ENCODE results near the gene SAP30L.

Gene SAP30L

DNA sequence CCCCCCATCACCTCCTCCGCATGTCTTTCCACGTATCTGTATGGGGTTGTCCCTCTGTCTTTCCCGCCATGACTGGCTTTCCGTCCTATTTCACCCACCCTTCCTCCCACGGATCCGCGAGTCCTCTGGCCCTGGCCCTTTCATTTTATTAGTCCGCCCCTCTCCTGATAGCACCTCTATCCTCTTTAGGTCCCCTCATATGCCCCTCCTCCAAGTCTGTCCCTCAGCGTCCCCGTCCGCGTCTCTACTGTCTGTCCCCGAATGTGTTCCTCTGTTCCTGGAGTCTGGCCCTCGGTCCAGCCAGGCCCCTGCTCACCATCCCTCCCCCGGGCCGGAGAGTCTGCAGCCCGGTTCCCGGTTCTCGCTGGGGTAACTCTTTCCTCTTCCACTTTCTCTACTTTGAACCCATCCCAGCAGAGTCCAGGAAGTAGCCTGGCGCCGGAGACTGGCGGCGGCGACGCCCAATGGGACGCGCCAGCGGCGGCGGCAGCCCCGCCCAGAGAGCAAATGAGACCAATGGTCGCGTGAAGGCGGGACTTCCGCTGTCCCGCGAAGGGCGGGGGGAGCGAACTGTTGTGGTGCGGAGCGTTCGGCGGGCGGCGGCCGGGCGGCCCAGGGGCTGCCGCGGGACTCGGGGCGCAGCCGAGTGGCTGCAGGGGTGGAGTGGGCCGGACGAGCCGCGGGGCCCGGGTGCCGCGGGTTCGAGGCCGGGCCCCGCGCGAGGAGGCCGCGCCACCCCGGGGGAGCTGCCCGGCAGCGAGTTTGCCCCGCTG, at the start of gene SAP30L:
SAP30L (plus strand) TSS at position 576 of the 773 bp plus-strand sequence. CDS start 608 bp downstream, outside the sequence.
- DNase-seq (ENCODE audit: low read depth, low spot score) = peak; percentile 98

GRCh38 chr5:154396128-154396527, 49.7 kb upstream of the SAP30L start:
- DNase-seq (ENCODE audit: low read depth, low spot score) = no peak

GRCh38 chr5:154397652-154398406, 48.0 kb upstream of the SAP30L start:
- no peak for DNase-seq (ENCODE audit: low read depth, low spot score)

- DNase-seq (ENCODE audit: low read depth, low spot score) = no peak
Measured at GRCh38 chr5:154400678-154401077, 45.1 kb upstream of the SAP30L start.

DNA sequence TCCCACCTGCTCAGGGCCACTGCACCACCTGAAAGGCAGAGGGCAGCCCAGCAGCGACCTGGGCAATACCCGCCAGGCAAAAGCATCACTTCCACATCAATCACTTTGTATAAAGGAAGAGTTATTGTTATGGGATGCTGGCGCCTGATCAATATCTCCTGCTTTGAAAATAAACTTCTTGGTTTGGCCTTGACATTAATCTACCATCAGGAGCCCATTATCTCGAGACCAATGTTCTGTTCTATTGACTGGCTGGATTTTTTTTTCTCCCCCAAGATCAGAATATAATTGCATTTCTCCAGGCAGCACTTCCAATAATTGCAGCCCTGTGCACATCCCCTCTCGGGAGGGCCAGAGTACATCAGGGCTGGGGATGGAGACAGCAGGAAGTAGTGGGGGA, 44.4 kb upstream of the SAP30L start:
- no peak for DNase-seq (ENCODE audit: low read depth, low spot score)

- DNase-seq (ENCODE audit: low read depth, low spot score) = no peak
Measured at GRCh38 chr5:154401931-154402330, 43.9 kb upstream of the SAP30L start.

DNA sequence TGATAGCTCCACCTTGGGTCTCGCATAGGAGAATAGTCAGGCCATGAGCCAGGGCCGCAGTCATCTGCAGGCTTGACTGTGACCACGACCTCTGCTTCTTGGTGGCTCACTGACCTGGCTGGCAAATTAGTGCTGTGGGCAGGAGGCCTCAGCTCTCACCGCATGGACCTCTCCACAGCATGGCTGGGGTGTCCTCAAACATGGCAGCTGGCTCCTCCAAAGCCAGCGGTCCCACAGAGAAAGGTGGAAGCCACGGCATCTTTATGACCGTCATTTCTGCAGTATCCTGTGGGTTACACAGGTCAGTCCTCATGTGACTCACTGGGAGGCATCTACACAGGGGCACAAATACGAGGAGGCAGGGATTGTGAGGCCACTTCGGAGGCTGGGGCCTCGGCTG, 43.2 kb upstream of the SAP30L start:
- DNase-seq (ENCODE audit: low read depth, low spot score) = no peak

DNA sequence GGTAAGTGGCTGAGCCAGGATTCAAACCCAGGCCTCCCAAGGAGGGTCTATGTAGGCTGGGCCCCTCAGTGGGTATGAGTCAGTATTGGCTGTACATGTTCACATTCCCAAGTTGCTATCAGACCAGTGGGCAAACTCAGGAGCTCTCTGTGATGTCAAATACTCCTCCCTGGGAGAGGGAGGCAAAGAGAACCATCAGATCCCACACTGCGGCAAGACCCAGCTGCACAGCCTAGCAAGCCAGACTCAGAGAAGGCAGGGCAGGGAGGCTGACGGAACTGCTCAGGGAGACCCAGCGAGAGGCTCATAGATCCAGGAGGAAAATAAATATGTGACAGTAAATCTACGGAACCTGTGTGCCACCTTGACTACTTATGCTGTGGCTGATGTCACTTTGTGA, 42.6 kb upstream of the SAP30L start:
- DNase-seq (ENCODE audit: low read depth, low spot score) = peak; percentile 34

GRCh38 chr5:154403776-154404387, 41.9 kb upstream of the SAP30L start:
- DNase-seq (ENCODE audit: low read depth, low spot score) = no peak

DNA sequence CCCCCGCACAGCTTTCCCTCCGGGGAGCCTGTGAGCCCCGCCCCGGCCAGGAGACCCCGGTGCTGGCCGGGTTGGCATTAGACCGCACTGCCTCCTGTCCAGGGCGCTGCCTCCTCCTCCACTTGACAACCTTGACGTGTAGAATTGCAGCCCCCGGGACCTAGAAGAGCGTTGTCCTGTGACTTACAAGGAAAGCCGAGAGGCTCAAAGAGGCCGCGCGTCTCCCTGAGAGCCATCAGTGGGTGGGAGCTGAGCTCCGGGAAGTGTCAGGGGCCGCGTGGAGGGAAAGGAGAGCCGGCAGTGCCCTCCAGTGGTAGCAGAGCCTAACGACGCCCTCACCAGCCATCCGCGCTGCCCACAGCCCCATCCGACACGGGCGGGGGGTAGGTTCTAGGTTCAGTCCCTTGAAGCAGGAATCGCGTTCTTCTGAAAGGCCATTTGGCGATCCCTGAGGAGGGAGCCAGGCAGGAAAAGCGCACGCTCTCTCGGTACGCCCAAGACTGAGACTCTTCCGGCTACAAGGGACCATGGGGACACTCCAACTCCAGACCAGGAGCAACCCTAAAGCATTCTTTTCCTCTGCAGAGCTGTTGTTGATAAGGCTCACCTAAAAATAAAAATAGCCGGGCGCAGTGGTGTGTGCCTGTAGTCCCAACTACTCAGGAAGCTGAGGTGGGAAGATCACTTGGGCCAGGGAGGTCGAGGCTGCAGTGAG, 40.6 kb upstream of the SAP30L start:
- DNase-seq (ENCODE audit: low read depth, low spot score) = peak; percentile 91

- DNase-seq (ENCODE audit: low read depth, low spot score) = peak; percentile 85
Measured at GRCh38 chr5:154406231-154406630, 39.6 kb upstream of the SAP30L start.

- no peak for DNase-seq (ENCODE audit: low read depth, low spot score)
Measured at GRCh38 chr5:154406826-154407225, 39.0 kb upstream of the SAP30L start.

- no peak for DNase-seq (ENCODE audit: low read depth, low spot score)
Measured at GRCh38 chr5:154408811-154409210, 37.0 kb upstream of the SAP30L start.

DNA sequence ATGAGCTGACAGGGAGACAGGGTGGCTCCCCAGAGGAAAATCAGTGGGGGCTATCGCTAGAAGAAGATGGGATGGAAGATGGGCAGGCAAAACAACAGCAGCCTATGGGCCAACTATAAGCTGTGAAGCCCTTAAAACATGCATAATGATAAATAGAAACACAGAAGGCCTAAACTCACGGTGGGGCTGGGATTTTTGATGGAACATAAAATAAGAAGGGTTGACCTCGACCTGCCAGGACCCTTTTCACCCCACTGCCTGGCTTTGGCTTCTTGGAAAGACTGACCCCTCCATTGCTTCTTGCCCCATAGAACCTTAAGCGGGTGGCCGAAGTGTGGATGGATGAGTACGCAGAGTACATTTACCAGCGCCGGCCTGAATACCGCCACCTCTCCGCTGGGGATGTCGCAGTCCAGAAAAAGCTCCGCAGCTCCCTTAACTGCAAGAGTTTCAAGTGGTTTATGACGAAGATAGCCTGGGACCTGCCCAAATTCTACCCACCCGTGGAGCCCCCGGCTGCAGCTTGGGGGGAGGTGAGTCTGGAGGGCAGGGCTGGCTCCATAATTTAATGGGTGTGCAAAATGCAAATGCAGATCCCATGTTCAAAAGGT, 36.5 kb upstream of the SAP30L start:
- no peak for DNase-seq (ENCODE audit: low read depth, low spot score)

GRCh38 chr5:154410008-154410407, 35.8 kb upstream of the SAP30L start:
- no peak for DNase-seq (ENCODE audit: low read depth, low spot score)

GRCh38 chr5:154410786-154411185, 35.0 kb upstream of the SAP30L start:
- DNase-seq (ENCODE audit: low read depth, low spot score) = no peak

- DNase-seq (ENCODE audit: low read depth, low spot score) = no peak
Measured at GRCh38 chr5:154411338-154411737, 34.5 kb upstream of the SAP30L start.

DNA sequence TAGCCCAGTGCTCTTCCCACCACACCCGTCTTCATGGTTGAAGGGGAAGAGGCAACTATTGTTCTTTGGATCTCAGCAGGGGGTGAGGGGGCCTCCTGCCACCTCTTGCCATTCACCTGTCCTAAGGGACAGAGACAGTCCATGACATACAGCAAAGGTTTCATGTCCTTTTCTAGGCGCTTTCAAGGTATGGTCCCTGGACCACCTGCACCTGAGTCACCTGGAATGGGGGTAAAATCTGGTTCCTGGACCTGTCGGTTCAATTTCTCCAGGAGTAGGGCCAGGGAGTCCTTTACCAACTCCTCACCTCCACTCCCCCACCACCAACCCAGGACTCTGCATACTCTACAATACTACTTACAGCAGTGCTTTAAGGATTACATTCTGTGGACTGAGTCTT, 33.5 kb upstream of the SAP30L start:
- DNase-seq (ENCODE audit: low read depth, low spot score) = no peak

GRCh38 chr5:154412925-154413324, 32.9 kb upstream of the SAP30L start:
- no peak for DNase-seq (ENCODE audit: low read depth, low spot score)

GRCh38 chr5:154415114-154415513, 30.7 kb upstream of the SAP30L start:
- DNase-seq (ENCODE audit: low read depth, low spot score) = no peak

- DNase-seq (ENCODE audit: low read depth, low spot score) = peak; percentile 87
Measured at GRCh38 chr5:154418344-154418820, 27.4 kb upstream of the SAP30L start.
